CD14-positive monocyte (primary cell): ENCODE results near the gene PSMB5. TPM values are rescaled to one million over a fixed set of nuclear protein-coding genes. Genes with fewer than 3 reads are reported as not detected.

Experiments used
- DNase-seq, 3 donors: peaks; one replicate each; pipeline ENCODE4 v3.0.0-alpha.2; 2011 to 2022
- H2AFZ ChIP-seq: 2 replicates; pipeline ENCODE4 v1.6.0; 2012; ENCODE audit warnings: mild to moderate bottlenecking, low read depth, low read length, inconsistent platforms; ENCODE audit not compliant: insufficient read depth, poor library complexity, severe bottlenecking
- H3K27ac ChIP-seq, 2 donors: 1 replicate in 1 of 2; 2 replicates in 1 of 2; pipeline ENCODE4 v1.5.1; 2012 to 2013; ENCODE audit warnings: low read length in 2 of 2, control low read depth in 1 of 2, inconsistent platforms in 1 of 2, low read depth in 1 of 2, mild to moderate bottlenecking in 1 of 2
- H3K27me3 ChIP-seq, 2 donors: one replicate each; pipeline versions ENCODE4 v1.6.0 to v1.6.1; 2011 to 2013; ENCODE audit warnings: low read length in 2 of 2; ENCODE audit not compliant: control insufficient read depth in 2 of 2, insufficient read depth in 2 of 2
- H3K36me3 ChIP-seq, 2 donors: replicated peaks in 1 of 2; 1 replicate in 1 of 2; 2 replicates in 1 of 2; pipeline versions ENCODE4 v1.5.1 to v1.6.1; 2012 to 2013; ENCODE audit warnings: low read length in 2 of 2, control low read depth in 1 of 2, inconsistent platforms in 1 of 2, mild to moderate bottlenecking in 1 of 2; ENCODE audit not compliant: insufficient read depth in 2 of 2, control insufficient read depth in 1 of 2
- H3K4me1 ChIP-seq, 2 donors: 1 replicate in 1 of 2; 2 replicates in 1 of 2; pipeline versions ENCODE4 v1.5.1 to v1.6.1; 2012 to 2013; ENCODE audit warnings: low read length in 2 of 2, control low read depth in 1 of 2, inconsistent platforms in 1 of 2, mild to moderate bottlenecking in 1 of 2, moderate library complexity in 1 of 2; ENCODE audit not compliant: insufficient read depth in 2 of 2, control insufficient read depth in 1 of 2
- H3K4me2 ChIP-seq: replicated peaks from 2 replicates; pipeline ENCODE3; 2012; ENCODE audit warnings: low read length, moderate library complexity, mild to moderate bottlenecking; ENCODE audit not compliant: poor library complexity, severe bottlenecking; ENCODE audit errors: extremely low read depth
- H3K4me3 ChIP-seq, 3 experiments: fragments of 200-600 bp in 1 of 3; sonication (generic) in 1 of 3; replicated peaks in 1 of 3; 1 replicate in 2 of 3; 2 replicates in 1 of 3; pipeline ENCODE4 v1.5.1; 2011 to 2013; ENCODE audit warnings: low read length in 3 of 3, mild to moderate bottlenecking in 3 of 3, control low read depth in 2 of 3, low read depth in 2 of 3, inconsistent platforms in 1 of 3, moderate library complexity in 1 of 3
- H3K79me2 ChIP-seq: 2 replicates; pipeline ENCODE4 v1.6.0; 2012; ENCODE audit warnings: mild to moderate bottlenecking, control low read depth, inconsistent platforms, low read length, moderate library complexity; ENCODE audit not compliant: insufficient read depth
- H3K9ac ChIP-seq: 2 replicates; pipeline ENCODE4 v1.6.0; 2017; ENCODE audit warnings: low read length, mild to moderate bottlenecking; ENCODE audit not compliant: insufficient read depth, poor library complexity, severe bottlenecking
- H3K9me3 ChIP-seq, 2 donors: replicated peaks in 1 of 2; 1 replicate in 1 of 2; 2 replicates in 1 of 2; pipeline versions ENCODE4 v1.5.1 to v1.6.1; 2012 to 2013; ENCODE audit warnings: low read length in 2 of 2, control low read depth in 1 of 2; ENCODE audit not compliant: control insufficient read depth in 1 of 2, insufficient read depth in 1 of 2
- H4K20me1 ChIP-seq: 2 replicates; pipeline ENCODE4 v1.6.0; 2012; ENCODE audit warnings: mild to moderate bottlenecking, low read length, control low read depth, moderate library complexity; ENCODE audit not compliant: insufficient read depth
- H3K27ac Mint-ChIP-seq, 7 donors: one replicate each; pipeline ENCODE4 v1.8.0; 2020; ENCODE audit warnings: mild to moderate bottlenecking in 7 of 7, mixed read lengths in 7 of 7, moderate library complexity in 6 of 7, inconsistent platforms in 2 of 7
- H3K27me3 Mint-ChIP-seq, 3 donors: one replicate each; pipeline ENCODE4 v1.8.0; 2021 to 2022; ENCODE audit warnings: low read depth in 3 of 3, mild to moderate bottlenecking in 3 of 3, mixed read lengths in 3 of 3, moderate library complexity in 3 of 3, inconsistent platforms in 1 of 3
- H3K36me3 Mint-ChIP-seq, 2 donors: one replicate each; pipeline ENCODE4 v1.8.0; 2020; ENCODE audit warnings: mixed read lengths in 2 of 2, inconsistent platforms in 1 of 2, mild to moderate bottlenecking in 1 of 2
- H3K4me1 Mint-ChIP-seq: one replicate; pipeline ENCODE4 v1.8.0; 2020; ENCODE audit warnings: mild to moderate bottlenecking, mixed read lengths
- H3K4me3 Mint-ChIP-seq, 2 donors: one replicate each; pipeline ENCODE4 v1.8.0; 2020; ENCODE audit warnings: mild to moderate bottlenecking in 2 of 2, mixed read lengths in 2 of 2, moderate library complexity in 1 of 2
- H3K9me3 Mint-ChIP-seq, 7 donors: one replicate each; pipeline ENCODE4 v1.8.0; 2020 to 2022; ENCODE audit warnings: mixed read lengths in 7 of 7, mild to moderate bottlenecking in 6 of 7, moderate library complexity in 6 of 7, inconsistent platforms in 2 of 7
- WGBS: methylation state at CpG from one replicate; pipeline ENCODE4 v1.1.5; 2013; ENCODE audit warnings: missing lambda C conversion rate; ENCODE audit not compliant: insufficient coverage; 5-methylcytosine and 5-hydroxymethylcytosine counted together
- intact Hi-C, 2 donors: fragments of 100-400 bp; cut with micrococcal nuclease; formaldehyde crosslinking; loops; one replicate each; pipeline versions ENCODE4 v1.15.0 to v1.15.1; 2023
- polyA plus RNA-seq, 3 donors: library from polyadenylated mRNA; depleted of rRNA in 1 of 3; unstranded in 2 of 3; stranded (reverse) in 1 of 3; fragments of 300-500 nt in 2 of 3; fragments of >200 nt in 1 of 3; fragmentation: Illumina TruSeq in 2 of 3; gene quantifications; 1 replicate in 2 of 3; 2 replicates in 1 of 3; pipeline ENCODE4 v1.2.3, GENCODE V29; 2012 to 2021
- TF ChIP-seq, protein P1 (sequence below): fragments of 200-600 bp; IDR thresholded peaks from one replicate; pipeline ENCODE4 v1.8.0; 2022; ENCODE audit warnings: antibody characterized with exemption, mild to moderate bottlenecking

Gene PSMB5
- polyA plus RNA-seq, 3 donors, result 16.8 to 61.8 (median 57.6) TPM

DNA sequence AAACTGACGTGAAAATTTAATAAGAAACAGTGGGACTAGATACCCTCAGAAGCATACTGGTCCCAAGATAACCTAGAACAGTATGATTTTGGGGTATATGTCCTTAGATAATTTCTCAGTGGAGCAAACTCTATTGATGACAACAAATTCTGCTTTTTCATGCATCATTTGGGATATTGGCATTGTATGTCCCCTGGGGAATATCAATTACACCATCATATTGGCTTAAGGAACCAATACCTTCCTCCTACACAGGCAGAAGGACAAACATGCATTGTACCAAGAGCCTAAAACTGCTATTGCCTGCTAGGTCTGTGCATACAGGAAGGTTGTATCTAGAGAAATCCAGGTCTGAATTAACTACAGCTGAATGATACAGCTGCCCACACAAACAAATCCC lies 40.2 kb upstream of the PSMB5 start:
- intact Hi-C loops, result loop anchor here in 1 of 2 donors (5.0 kb wide), 2 partner anchors 37 to 107 kb away; partner anchors contain the start of gene SLC7A8
- H4K20me1 ChIP-seq, result peaks cover 42% of the 10 kb centered on the region
- H3K36me3 Mint-ChIP-seq, result peaks cover 69 to 71% of the 10 kb centered on the region in 2 donors
- peaks cover 44 to 52% of the 10 kb centered on the region in 2 donors for H3K4me1 ChIP-seq
- no peak overlapping the region for H3K9ac ChIP-seq
- no peak overlapping the region for H3K4me2 ChIP-seq
- H3K27me3 Mint-ChIP-seq, result no peaks in the 10 kb centered on the region
- TF ChIP-seq, protein P1, sequence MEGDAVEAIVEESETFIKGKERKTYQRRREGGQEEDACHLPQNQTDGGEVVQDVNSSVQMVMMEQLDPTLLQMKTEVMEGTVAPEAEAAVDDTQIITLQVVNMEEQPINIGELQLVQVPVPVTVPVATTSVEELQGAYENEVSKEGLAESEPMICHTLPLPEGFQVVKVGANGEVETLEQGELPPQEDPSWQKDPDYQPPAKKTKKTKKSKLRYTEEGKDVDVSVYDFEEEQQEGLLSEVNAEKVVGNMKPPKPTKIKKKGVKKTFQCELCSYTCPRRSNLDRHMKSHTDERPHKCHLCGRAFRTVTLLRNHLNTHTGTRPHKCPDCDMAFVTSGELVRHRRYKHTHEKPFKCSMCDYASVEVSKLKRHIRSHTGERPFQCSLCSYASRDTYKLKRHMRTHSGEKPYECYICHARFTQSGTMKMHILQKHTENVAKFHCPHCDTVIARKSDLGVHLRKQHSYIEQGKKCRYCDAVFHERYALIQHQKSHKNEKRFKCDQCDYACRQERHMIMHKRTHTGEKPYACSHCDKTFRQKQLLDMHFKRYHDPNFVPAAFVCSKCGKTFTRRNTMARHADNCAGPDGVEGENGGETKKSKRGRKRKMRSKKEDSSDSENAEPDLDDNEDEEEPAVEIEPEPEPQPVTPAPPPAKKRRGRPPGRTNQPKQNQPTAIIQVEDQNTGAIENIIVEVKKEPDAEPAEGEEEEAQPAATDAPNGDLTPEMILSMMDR, result no peak
- H3K4me1 Mint-ChIP-seq, result peaks cover 43% of the 10 kb centered on the region
- no CpG with 5 or more reads among the region's 1 CpG for WGBS
- no peak overlapping the region for H3K27ac ChIP-seq
- H2AFZ ChIP-seq, result no peak overlapping the region
- H3K4me3 ChIP-seq, result no peak overlapping the region
- no peaks in the 10 kb centered on the region for H3K9me3 ChIP-seq
- peaks cover 79% of the 10 kb centered on the region for H3K79me2 ChIP-seq
- no peaks in the 10 kb centered on the region for H3K9me3 Mint-ChIP-seq
- H3K27me3 ChIP-seq, result no peaks in the 10 kb centered on the region
- peaks cover 72 to 79% of the 10 kb centered on the region in 2 donors for H3K36me3 ChIP-seq
- no peak overlapping the region for H3K27ac Mint-ChIP-seq
- no peak for DNase-seq
- H3K4me3 Mint-ChIP-seq, result no peak overlapping the region

DNA sequence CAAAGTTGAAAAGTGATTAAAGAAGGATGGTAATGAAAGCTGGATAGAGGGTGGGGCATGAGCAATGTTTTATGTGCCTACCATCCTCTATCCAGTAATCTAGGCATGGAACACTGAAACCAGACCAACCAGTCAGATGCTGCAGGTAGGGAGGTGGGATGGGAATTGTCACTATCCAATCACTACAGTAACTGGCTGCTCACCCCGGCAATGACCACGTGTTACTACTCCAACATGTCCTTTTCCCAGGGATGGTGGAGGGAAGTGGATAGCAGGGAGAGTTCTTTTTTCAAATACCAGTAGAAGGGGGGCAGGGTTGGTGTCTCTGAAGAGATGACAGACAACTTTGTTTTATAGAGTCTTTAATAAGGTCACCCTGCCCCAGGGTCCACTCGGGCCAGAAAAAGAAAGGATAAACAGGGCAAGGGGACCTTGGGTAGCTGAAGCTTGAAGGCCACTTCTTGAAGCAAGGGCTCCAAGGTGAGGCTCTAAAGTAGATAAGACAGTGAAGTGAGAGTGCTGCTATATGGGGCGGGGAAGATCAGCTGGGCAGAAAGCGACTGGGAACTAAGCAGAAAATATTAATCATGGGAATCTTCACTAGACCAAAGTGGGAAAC lies 37.3 kb upstream of the PSMB5 start:
- peaks cover 31 to 39% of the 10 kb centered on the region in 2 donors for H3K4me1 ChIP-seq
- DNase-seq, result no peak
- peak overlapping the region; percentile 71 for H3K4me2 ChIP-seq
- Mint-ChIP-seq H3K27ac (peak overlapping the region; percentile 67 to 96 (median 88)), H3K4me3 (peak overlapping the region; percentile 97 to 98), H3K4me1 (peaks cover 35% of the 10 kb centered on the region), H3K36me3 (peaks cover 68 to 70% of the 10 kb centered on the region in 2 donors), H3K27me3 (no peaks in the 10 kb centered on the region), H3K9me3 (no peaks in the 10 kb centered on the region)
- peak overlapping the region in 1 of 2 donors; percentile 75 for H3K27ac ChIP-seq
- H3K79me2 ChIP-seq, result peaks cover 84% of the 10 kb centered on the region
- H3K9ac ChIP-seq, result peak overlapping the region; percentile 60
- intact Hi-C loops, result no loop called here
- H3K36me3 ChIP-seq, result peaks cover 64 to 77% of the 10 kb centered on the region in 2 donors
- H3K9me3 ChIP-seq, result no peaks in the 10 kb centered on the region
- H3K27me3 ChIP-seq, result no peaks in the 10 kb centered on the region
- TF ChIP-seq, protein P1, result no peak
- H3K4me3 ChIP-seq, result peak overlapping the region in 1 of 3 experiments; percentile 87
- peaks cover 67% of the 10 kb centered on the region for H4K20me1 ChIP-seq
- 87% methylated on average over 3 of the region's 5 CpGs for WGBS
- no peak overlapping the region for H2AFZ ChIP-seq
